Thoracic aorta (tissue), 2 donors: Measurements from ENCODE around the gene HOXC11. TPM values are rescaled to one million over a fixed set of nuclear protein-coding genes. Genes with fewer than 3 reads are reported as not detected.

ENCODE experiments used
- ATAC-seq: fragments of 150-250 bp; one replicate; pipeline ENCODE4 v1.8.0; 2017; ENCODE audit warnings: low read depth; ENCODE audit not compliant: insufficient number of reproducible peaks, low FRiP score
- DNase-seq: peaks from one replicate; pipeline ENCODE4 v3.0.0-alpha.2; 2020; ENCODE audit warnings: low spot score
- H3K27ac ChIP-seq, 2 donors: fragments of 200-600 bp; sonication (generic); 1 replicate in 1 of 2; 2 replicates in 1 of 2; pipeline ENCODE4 v1.5.1; 2016; ENCODE audit warnings: mild to moderate bottlenecking in 2 of 2, moderate library complexity in 2 of 2
- H3K27me3 ChIP-seq: fragments of 200-600 bp; sonication (generic); replicated peaks from 2 replicates; pipeline ENCODE4 v1.6.0; 2016; ENCODE audit warnings: mild to moderate bottlenecking; ENCODE audit not compliant: insufficient read depth
- H3K36me3 ChIP-seq: fragments of 200-600 bp; sonication (generic); one replicate; pipeline ENCODE4 v1.5.1; 2016
- H3K4me1 ChIP-seq, 2 donors: fragments of 200-600 bp; sonication (generic); 1 replicate in 1 of 2; 2 replicates in 1 of 2; pipeline versions ENCODE4 v1.5.1 to v1.6.0; 2016; ENCODE audit warnings: low read depth in 2 of 2, mild to moderate bottlenecking in 1 of 2; ENCODE audit not compliant: control insufficient read depth in 1 of 2
- H3K4me3 ChIP-seq: fragments of 200-600 bp; sonication (generic); 2 replicates; pipeline ENCODE4 v1.5.1; 2016; ENCODE audit warnings: mild to moderate bottlenecking
- H3K9me3 ChIP-seq: fragments of 200-600 bp; sonication (generic); 2 replicates; pipeline ENCODE4 v1.5.1; 2016
- CTCF ChIP-seq: fragments of 200-600 bp; sonication (generic); IDR thresholded peaks from one replicate; pipeline ENCODE4 v1.5.1; 2019; ENCODE audit warnings: antibody characterized with exemption
- total RNA-seq, 2 donors: library from RNA; depleted of rRNA; stranded (reverse); fragments of >200 nt; gene quantifications; one replicate each; pipeline versions ENCODE4 v1.1.0 to v1.2.3, GENCODE V29; 2016

HOXC11 gene
- total RNA-seq, 2 donors from 2014 or later: not detected

- Histone ChIP-seq H3K4me3 (peak overlapping the region; percentile 69), H3K4me1 (peaks cover 14 to 16% of the 10 kb centered on the region in 2 donors), H3K27me3 (no peaks in the 10 kb centered on the region), H3K9me3 (no peaks in the 10 kb centered on the region), H3K27ac (peak overlapping the region; percentile 86 to 98), H3K36me3 (no peaks in the 10 kb centered on the region)
- TF ChIP-seq CTCF: no peak
- ATAC-seq: no peak
- DNase-seq: no peak
These were observed 47.1 kb downstream of the HOXC11 start for GRCh38 chr12:54019924-54020590.

GRCh38 chr12:54020591-54021405, 47.9 kb downstream of the HOXC11 start:
- DNase-seq (no peak), ATAC-seq (no peak)
- no peak for TF ChIP-seq CTCF
- Histone ChIP-seq H3K4me1 (peaks cover 14 to 16% of the 10 kb centered on the region in 2 donors), H3K36me3 (no peaks in the 10 kb centered on the region), H3K9me3 (no peaks in the 10 kb centered on the region), H3K27me3 (no peaks in the 10 kb centered on the region), H3K4me3 (peak overlapping the region; percentile 5), H3K27ac (peak overlapping the region; percentile 11 to 98)

DNA sequence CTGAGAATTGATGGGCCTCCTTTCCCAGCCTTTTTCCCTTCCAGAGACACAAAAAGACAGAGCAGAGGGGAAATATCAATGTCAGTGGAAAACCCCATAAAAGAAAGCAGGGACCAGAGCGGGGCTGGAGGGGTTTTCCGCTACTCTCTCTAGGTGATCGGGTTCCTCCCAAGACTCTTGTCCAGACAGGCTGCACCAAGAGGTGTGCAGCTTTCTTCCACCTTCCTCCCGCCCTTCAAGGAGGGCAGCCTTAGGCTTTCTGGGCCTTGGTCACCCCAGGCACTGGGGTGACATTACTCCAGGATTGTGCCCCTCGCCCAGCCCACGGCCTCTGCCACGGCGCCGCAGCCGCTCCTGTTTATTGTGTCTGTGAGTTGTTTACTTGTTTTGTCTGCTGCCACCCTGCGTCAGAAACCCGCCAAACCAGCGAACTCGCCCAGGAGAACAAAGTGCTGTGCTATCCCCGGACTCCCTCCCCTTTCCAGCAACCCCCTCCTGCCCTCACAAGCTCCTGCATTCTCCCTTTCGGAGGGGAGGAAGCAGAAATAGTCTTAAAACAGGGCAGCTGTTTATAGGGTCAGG, 48.6 kb downstream of the HOXC11 start:
- TF ChIP-seq CTCF: no peak

GRCh38 chr12:54022960-54023884, 50.3 kb downstream of the HOXC11 start:
- Histone ChIP-seq H3K4me3 (no peak overlapping the region), H3K27ac (no peak overlapping the region), H3K36me3 (no peaks in the 10 kb centered on the region), H3K9me3 (no peaks in the 10 kb centered on the region), H3K4me1 (peaks cover 12 to 16% of the 10 kb centered on the region in 2 donors), H3K27me3 (no peaks in the 10 kb centered on the region)
- no peak for TF ChIP-seq CTCF
- no peak for ATAC-seq
- DNase-seq: no peak

More for the DNA sequence above, 48.6 kb downstream of the HOXC11 start:
- no peak overlapping the region for H3K4me3 ChIP-seq
- H3K36me3 ChIP-seq: no peaks in the 10 kb centered on the region
- peaks cover 14 to 16% of the 10 kb centered on the region in 2 donors for H3K4me1 ChIP-seq
- no peak for ATAC-seq
- H3K9me3 ChIP-seq: no peaks in the 10 kb centered on the region
- no peaks in the 10 kb centered on the region for H3K27me3 ChIP-seq
- no peak for DNase-seq
- H3K27ac ChIP-seq: no peak overlapping the region
